GM20431 (cell line): ENCODE measurements around the gene LRRC23.

Experiments used
- in situ Hi-C: fragments of 300-500 bp; cut with MseI, MboI; formaldehyde crosslinking; loops from one replicate; pipeline ENCODE4 v1.15.0; 2020; ENCODE audit warnings: low sequenced_read_pairs; ENCODE audit not compliant: unreplicated experiment

The LRRC23 gene

DNA sequence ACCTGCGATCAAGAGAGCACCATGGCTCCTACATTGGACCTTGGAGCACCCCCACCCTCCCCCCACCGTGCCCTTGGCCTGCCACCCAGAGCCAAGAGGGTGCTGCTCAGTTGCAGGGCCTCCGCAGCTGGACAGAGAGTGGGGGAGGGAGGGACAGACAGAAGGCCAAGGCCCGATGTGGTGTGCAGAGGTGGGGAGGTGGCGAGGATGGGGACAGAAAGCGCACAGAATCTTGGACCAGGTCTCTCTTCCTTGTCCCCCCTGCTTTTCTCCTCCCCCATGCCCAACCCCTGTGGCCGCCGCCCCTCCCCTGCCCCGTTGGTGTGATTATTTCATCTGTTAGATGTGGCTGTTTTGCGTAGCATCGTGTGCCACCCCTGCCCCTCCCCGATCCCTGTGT lies 37.2 kb downstream of the LRRC23 start:
- in situ Hi-C loops = no loop called here

GRCh38 chr12:6942331-6942665 lies 37.7 kb downstream of the LRRC23 start:
- in situ Hi-C loops = no loop called here

GRCh38 chr12:6943389-6943721 lies 38.7 kb downstream of the LRRC23 start:
- in situ Hi-C loops = no loop called here

- in situ Hi-C loops = no loop called here
Measured at GRCh38 chr12:6943722-6944380, 39.2 kb downstream of the LRRC23 start, which contains the start of the genes C12orf57 and RNU7-1. Gene C12orf57, plus strand, starts transcription at chr12:6944022. Its CDS starts 100 bp downstream, at chr12:6944122. Gene RNU7-1, plus strand, starts transcription at chr12:6943816.

DNA sequence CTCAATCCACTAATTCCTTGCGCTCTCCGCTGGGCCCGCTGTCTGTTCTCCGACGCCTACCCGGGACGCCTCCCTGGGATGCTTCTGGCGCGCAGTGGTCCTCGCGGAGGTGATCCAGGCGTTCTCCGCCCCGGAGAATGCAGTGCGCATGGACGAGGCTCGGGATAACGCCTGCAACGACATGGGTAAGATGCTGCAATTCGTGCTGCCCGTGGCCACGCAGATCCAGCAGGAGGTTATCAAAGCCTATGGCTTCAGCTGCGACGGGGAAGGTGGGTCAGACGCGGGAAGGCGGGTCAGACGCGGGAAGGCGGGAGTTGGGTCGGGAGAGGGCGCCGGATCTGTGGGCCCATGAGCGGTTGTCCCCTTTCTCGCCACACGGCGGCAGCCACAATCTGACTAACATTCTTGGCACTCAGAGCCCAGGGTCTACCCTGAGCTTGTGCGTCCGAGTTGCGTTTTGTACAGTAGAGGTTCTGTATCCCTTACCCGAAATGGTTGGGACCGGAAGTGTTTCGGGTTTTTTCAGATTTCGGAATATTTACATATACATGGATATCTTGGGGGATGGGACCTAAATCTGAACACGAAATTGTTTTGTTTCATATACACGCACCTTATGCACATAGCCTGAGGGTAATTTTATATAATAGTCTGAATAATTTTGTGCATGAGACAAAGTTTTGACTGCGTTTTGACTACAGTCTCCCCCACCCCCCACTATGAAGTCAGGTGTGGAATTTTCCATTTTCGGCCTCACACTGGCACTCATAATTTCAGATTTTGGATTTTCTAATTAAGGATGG lies 40.0 kb downstream of the LRRC23 start:
- in situ Hi-C loops = no loop called here

GRCh38 chr12:6945613-6946012 lies 41.0 kb downstream of the LRRC23 start:
- in situ Hi-C loops = no loop called here

DNA sequence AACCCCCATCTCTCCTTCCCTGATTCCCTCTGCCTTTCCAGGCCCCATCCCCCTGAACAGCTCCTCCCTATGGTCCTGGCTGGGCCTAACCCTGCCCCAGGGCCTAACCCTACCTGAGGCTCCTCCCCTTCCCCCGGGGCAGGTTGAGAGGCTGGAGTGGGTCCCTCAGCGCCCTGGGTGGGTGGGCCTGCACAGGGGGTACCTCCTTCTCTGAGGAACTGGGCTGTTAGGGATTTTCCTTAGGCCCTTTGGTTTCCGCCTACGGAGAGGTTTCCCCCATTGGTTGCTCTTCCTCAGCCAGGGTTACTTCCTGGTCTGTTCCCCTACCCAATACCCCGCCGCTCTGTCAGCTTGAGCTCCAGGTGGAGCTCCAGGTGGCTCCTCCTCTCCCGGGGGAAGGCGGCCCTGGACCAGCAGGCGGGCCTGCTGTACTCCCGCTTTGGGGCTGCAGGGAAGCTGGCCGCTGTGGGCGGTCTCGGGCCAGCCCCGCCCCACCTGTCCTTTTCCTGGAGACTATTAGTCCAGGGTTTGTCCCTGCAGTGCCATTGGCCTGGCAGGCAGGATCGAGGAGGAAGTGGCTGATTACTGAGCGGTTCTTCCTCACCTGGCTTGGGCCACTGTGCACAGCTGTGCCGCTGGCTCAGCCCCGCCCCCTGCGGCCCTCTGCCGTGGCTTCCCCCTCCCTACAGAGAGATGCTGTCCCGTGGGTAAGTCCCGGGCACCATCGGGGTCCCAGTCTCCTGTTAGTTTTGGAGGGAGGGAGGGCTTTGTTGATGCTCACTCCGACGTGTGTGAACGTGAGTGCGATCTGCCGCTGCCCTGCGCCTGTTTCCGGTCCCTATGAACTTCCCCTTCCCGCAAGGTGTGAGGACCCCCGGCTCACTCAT lies 41.7 kb downstream of the LRRC23 start:
- in situ Hi-C loops = no loop called here

DNA sequence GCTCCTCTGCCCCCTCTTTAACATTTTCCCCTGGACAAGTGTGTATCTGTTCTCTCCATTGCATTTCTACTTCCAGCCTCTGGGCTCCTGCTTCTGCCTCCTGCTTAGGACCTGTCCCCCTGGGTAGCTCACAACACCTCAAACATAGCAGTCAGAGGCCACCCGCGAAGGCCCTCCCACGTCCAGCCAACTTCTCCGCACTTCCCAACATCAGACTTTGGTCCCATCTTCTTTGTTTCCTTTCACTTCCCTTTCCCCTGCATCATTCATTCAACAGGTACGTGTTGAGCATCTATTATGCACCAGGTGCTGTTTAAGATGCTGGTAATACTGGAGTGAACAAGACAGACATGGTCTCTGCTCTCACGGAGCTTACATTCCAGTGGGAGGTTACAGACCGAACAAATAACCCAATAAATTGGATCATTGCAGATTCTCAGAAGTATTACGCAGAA lies 42.3 kb downstream of the LRRC23 start:
- in situ Hi-C loops = no loop called here

- in situ Hi-C loops = no loop called here
Measured at GRCh38 chr12:6947615-6948014, 43.0 kb downstream of the LRRC23 start.

DNA sequence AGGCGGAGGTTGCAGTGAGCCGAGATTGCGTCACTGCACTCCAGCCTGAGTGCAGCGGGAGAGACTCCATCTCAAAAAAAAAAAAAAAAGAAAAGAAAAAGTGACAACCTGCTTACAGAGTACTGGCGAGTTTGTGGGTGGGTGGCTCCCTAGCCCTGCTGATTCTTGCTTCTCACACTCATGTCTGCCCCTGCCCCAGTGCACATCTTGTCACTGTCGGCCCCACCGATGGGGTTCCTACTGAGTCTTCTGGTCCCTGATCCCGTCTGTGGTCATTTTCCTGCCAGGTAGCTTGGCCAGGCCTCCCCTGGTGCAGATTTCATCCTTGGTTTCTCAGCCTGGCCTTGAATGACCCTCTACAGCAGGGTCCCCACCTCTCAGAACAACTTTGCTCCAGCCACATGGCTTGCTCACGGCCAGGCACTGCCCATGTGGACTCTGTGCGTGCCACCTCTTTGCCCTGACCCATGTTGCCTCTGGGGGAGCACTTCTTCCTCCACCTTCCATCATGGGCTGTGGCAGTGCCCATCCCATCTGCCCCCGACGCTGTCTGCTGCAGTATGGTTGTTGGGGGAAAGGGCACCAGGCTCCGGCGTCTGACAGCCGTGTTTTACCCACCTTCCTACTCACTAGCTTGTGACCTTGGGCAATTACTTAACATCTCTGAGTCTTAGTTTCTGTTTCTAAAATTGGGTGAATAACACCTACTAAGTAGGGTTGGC lies 44.4 kb downstream of the LRRC23 start:
- in situ Hi-C loops = no loop called here

DNA sequence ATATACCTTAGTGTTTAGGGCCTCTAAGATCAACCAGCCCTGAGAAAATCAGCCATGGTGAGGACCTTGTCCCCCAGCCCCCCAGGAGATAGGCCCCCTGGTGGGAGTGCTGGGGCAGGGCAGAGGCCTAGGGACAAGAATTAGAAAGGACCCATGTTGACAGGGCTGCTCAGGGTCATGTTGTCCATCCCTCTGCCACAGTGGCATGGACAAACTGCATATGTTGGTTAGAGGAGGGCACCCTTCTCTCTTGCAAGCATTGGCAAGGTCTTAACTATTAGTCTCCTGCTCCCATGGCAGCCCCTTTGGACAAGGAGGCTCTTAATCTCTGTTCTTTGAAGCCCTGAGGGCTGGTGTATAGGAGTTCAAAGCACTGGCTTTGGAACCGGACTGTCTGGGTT lies 45.8 kb downstream of the LRRC23 start:
- in situ Hi-C loops = no loop called here

GRCh38 chr12:6950811-6951540 lies 46.4 kb downstream of the LRRC23 start, which contains the start of gene PTPN6:
Gene PTPN6, plus strand, starts transcription at chr12:6951356. Its CDS starts 157 bp downstream, at chr12:6951513.
- in situ Hi-C loops = no loop called here

- in situ Hi-C loops = no loop called here
Measured at GRCh38 chr12:6951551-6952120, 47.0 kb downstream of the LRRC23 start.

DNA sequence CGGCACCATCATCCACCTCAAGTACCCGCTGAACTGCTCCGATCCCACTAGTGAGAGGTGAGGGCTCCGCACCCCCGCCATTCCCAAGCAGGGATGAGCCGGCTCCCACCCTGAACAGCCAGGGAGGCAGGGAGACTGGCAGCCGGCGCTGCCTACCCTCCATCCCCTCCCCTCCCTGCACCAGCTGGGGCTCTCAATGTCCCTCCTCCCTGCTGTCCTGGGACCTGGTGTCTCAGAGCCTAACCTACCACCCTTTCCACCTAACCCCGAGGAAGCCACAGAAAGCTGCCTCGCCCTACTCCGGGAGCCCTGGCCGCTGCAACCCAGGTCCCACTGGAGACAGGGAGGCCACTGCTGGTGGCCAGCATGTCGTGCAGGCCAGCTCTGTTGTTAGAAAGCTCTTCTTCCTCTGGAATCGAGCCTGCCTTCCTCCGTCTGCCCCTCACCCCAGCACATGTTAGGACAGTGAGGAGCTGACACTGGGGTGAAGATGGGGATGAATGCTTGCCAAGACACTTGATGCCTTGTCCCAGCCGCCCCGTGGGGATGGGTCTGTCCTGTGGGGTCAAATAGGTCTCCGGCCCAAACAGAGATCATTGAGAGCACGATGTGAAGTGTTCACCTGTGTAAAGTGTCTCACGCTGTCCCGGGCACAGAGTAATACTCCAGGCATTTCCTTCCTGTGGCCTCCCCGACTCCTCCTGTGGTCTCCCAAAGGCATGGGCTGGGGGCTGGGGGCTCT lies 47.7 kb downstream of the LRRC23 start:
- in situ Hi-C loops = no loop called here

DNA sequence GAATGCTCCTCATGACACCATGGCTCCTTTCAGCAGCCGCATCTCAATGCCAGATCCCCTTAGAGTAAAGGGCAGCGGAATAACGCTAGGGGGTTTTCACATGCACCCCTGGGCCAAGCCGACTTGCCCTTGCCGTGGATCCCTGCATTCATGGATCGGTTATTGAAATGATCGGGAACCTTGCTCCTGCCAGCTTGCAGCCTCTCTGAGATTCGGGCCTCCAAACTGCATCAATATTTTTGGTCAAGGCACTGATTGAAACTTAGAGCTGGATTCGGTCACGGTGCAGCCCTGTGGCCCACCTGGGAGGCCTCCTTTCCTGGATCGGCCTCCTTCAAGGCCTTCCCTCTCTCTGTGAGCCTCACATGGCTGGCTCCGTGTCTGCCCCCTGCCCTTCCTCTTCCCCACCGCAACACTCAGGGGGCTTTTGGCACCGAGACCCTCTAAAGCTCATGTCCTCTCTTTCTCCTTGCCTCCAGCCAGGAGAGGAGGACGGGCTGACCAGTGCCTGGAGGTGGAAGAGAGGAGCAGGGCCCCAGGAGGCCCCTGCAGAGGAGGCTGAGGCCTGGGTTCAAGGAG lies 48.3 kb downstream of the LRRC23 start:
- in situ Hi-C loops = no loop called here

GRCh38 chr12:6953442-6954315 lies 49.1 kb downstream of the LRRC23 start:
- in situ Hi-C loops = no loop called here
